GM18868 (cell line): ENCODE data around the gene SLC5A9.
"Not testable (repeated sequence)": the region's sequence is repeated elsewhere in the genome, so short reads cannot be mapped to it uniquely, and the experiment has no call there.

Experiments
- ATAC-seq: cut with Tn5 transposase; IDR thresholded peaks from one replicate; pipeline ENCODE4 v1.9.1; 2021; ENCODE audit warnings: mild to moderate bottlenecking, moderate library complexity; ENCODE audit not compliant: unreplicated experiment

SLC5A9 gene

DNA sequence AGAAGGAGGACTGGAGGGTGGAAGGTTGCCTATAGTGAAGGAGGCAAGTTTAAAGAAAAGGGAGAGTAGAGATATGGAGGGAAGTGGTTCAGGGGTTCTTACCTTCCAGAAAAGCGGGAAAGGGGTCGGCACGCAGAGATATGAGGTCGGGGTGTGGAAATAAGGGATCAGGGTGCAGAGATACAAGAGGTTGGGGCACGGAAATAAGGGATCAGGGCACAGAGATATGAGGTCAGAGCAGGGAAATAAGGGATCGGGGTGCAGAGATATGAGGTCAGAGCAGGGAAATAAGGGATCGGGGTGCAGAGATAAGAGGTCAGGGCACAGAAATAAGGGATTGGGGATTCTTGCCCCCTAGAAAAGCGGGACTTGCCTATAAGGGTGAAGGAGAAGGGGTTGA, 9.1 kb upstream of the SLC5A9 start:
- not testable (repeated sequence) for ATAC-seq

DNA sequence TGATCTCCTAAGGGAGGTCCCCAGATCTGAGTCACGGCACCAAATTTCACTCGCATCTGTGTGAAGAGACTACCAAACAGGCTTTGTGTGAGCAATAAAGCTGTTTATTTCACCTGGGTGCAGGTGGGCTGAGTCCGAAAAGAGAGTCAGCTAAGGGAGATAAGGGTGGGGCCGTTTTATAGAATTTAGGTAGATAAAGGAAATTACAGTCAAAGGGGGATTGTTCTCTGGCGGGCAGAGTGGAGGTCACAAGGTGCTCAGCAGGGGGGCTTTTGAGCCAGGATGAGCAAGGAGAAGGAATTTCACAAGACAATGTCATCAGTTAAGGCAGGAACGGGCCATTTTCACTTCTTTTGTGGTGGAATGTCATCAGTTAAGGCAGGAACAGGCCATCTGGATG, 8.2 kb upstream of the SLC5A9 start:
- not testable (repeated sequence) for ATAC-seq

- no peak for ATAC-seq
These were observed 7.7 kb upstream of the SLC5A9 start for GRCh38 chr1:48214820-48215219.

GRCh38 chr1:48215222-48215621, 7.3 kb upstream of the SLC5A9 start:
- ATAC-seq = no peak

DNA sequence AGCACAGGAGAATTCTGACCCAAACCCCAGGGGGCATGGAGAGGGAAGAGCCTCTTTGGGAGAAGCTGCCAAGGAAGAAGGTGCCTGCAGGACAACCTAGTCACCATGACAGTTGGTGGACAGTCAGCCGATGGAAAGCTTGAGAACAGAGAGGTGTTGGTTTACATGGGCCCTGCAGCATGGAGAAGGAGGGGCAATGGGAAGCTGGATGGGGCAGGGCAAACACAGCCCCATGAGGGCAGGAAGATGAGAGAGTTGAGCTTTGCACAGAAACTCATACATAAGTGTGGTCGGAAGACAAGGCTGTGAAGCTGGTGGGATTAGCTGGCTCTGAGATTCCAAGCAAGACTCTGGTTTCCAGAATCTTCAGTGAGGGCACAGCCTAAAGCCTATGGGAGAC, 6.6 kb upstream of the SLC5A9 start:
- no peak for ATAC-seq

DNA sequence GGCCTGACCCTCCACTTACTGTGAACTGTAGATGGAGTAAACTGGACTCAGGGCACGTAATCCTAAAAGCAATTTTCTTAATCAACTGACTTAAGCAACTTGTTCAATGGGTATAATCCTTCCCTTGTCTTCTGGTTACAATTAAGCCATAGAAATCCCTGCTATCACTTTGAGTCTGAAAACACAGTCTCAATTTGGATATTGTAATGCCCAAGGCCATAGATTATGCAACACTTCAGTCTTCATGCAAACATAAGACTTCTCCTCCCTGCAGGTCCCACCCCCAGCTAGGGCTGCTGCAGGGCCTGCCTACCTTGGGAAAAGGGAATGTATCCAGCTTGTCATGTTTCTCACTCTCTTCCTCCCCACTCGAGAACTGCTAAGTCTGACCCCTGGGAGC, 6.2 kb upstream of the SLC5A9 start:
- no peak for ATAC-seq

DNA sequence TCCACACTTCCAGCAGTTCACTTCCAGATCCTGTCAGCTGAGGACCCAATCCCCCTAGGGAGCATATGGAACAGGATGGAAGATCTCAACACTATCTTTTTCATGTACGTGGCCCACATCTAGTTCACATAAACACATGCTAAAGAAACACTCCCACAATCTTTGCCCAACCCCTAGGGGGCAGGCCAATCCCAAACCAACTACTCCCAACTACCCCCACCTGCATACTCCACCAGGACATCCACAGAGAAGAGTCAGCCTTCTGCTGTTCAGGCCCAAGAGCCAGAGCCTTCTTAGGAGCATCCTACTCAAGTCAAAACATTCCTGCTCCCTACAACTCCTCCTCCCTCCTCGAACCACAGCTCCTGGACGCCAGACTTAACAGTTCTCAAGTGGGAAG, 5.6 kb upstream of the SLC5A9 start:
- ATAC-seq = no peak

DNA sequence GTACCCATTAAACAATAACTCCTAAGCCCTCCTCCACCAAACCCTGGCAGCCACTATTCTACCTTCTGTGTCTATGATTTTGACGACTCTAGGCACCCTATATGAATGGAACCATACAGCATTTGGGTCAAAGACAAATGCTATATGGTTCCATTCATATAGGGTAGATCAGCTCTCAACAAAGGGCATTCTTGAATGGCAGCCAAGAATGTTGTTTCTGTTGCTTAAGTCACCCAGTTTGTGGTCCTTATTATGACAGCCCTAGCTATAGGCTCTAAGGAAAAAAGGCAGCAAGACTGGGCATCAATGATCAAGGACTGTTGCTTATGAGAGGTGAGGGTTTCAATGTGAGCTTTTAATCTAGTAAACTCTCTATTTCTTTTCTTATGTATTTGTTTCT, 4.7 kb upstream of the SLC5A9 start:
- ATAC-seq = no peak

DNA sequence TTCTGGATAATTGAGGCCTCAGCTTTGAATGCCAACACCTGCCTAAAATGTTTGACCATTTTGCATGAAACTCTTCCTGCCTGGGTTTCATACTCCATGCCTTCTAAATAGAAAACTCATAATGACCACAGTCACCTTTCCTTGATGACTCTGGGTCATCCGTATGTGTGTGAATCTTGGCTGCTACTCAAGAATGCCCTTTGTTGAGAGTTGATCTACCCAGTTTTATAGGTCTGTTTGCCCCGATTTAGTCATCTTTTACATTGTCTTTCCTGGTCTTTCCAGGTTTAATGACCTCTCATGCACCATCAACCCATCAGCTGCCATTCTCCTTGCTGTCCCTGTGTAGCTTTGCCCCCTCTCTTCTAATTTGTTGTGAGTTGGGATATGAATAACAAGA, 2.7 kb upstream of the SLC5A9 start:
- no peak for ATAC-seq

DNA sequence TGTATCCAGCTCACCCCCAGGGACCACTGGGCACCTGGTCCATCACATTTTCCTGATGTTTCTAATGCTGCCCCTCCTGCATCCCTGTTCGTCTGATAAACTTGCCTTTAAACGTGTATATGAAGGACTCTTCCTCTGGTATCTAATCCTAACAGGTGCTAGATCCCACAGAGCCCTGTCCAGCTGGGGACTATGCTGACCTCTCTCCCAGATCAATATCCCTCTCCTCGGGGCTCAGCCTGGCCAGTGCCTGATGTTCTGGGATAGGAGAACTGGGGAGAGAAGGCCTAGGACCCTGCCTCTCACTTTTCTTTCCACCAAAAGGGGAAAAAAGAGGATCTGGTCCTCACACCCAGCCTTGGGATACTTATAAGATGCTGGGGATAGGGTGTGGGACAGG, 1.4 kb upstream of the SLC5A9 start:
- no peak for ATAC-seq

DNA sequence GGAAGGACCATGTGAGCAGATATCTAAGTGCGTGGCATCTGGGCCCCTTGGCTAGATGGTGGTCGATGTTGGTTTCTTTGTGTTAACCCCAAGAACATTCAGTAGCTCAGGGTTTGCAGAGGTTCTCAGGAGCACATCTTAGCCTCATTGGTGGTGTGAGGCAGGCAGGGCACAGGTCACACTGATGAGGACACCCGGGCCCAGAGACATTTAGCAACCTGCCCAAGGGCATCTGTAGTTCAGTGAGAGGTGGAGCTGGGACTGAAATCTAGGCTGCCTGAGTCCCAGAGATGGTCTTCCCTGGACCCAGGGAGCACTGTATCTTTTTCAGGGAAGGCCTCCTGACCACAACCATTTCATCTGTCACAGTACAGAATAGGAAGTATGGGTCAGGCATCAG, 859 bp upstream of the SLC5A9 start:
- no peak for ATAC-seq

GRCh38 chr1:48223366-48224240, 1.1 kb downstream of the SLC5A9 start:
- no peak for ATAC-seq

DNA sequence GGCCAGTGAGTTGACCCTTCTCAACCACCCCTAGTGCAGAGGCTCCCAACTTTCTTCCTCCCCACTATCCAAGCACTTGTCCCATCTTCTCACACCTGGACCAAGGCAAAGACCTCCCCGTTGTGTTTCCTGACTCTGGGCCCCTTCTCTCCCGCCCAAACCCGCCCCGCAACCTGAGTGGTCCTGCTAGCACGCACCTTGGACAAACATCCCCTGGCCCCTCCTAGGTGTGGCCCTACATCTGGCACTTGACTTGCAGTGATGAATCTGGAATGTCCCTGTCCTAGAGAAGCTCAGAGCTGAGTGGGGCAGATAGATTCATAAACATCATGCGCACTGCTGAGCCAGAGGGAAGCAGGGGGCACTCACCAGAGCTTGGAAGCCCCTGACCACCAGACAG, 2.3 kb downstream of the SLC5A9 start:
- ATAC-seq = no peak

DNA sequence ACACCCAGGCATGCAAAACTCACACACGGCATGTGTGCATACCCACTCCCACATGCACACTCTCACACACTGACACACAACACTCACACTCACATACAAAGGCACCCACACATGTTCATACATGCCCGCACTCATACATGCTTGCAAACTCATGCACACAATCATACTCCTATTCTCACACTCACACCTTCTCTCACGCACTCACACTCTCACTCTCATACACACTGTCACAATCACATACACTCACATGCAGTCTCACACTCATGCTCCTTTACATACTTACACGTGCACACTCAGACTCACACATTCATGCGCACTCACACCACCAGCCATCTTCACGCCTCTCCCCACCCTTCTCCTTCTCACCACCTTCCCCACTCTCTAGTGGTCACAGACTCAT, 3.1 kb downstream of the SLC5A9 start:
- ATAC-seq = no peak

DNA sequence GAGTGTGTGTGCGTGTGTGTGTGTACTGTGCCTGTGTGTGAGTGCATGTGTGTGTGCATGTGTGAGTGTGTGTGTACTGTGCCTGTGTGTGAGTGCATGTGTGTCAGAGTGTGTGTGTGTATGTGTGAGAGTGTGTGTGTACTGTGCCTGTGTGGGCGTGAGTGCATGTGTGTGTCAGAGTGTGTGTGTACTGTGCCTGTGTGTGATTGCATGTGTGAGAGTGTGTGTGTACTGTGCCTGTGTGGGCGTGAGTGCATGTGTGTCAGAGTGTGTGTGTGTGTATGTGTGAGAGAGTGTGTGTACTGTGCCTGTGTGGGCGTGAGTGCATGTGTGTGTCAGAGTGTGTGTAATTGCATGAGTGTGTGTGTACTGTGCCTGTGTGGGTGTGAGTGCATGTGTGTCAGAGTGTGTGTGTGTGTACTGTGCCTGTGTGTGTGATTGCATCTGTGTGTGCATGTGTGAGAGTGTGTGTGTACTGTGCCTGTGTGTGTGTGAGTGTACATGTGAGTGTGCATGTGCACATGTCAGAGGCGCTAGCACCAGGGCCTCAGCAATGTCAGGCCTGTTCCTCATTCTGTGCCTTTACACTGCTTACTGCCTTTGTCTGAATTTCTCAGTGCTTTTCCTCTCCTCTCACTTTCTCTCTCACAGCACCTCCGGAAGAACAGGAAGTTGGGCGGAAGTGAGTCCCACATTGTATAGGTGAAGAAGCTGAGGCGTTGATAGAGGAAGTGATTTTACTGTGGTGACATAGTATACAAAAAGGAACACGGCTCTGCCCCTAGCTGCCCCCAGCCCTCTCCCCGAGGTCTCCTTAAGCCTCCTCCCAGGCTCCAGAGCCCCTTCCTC, 4.9 kb downstream of the SLC5A9 start:
- no peak for ATAC-seq

DNA sequence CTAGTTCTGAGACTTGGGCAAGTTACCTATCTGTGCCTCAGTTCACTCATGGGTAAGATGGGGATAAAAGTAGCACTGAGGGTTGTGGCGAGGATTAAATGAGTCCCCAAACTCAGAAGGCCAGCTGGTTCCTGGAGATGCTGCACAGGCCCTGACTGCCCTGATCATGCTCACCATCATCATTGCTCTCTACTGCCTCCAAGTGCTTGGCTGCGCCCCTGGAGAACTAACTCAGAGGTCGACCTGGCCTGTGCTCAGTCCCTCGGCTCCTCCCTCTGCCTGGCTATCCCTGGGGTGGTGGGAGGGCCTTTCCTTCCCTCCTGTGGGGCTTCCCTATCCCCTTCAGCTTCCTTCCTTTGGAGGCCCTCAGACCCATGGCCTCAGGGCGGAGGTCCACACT, 5.6 kb downstream of the SLC5A9 start:
- ATAC-seq = no peak

- no peak for ATAC-seq
These were observed 6.8 kb downstream of the SLC5A9 start for GRCh38 chr1:48229317-48229716.

GRCh38 chr1:48230236-48230635, 7.7 kb downstream of the SLC5A9 start:
- no peak for ATAC-seq

DNA sequence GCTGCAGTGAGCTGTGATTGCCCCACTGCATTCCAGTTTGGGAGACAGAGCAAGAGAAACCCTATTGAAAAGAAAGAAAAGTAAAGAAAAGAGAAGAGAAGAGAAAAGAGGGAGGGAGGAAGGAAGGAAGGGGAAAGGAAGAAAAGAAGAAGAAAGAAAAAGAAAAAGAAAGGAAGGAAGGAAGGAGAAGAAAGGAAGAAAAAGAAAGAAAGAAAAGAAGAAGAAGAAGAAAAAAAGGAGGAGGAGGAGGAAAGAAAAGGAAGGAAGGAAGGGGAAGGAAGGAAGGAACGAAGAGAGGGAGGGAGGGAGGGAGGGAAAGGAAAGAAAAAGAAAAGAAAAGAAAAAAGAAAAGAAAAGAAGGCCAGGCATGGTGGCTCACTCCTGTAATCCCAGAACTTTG, 10.2 kb downstream of the SLC5A9 start:
- ATAC-seq = no peak

GRCh38 chr1:48233666-48234485, 11.4 kb downstream of the SLC5A9 start:
- no peak for ATAC-seq

- ATAC-seq = no peak
These were observed 13.1 kb downstream of the SLC5A9 start for GRCh38 chr1:48235652-48236051.
